K562 (cell line): ENCODE results near the gene ESPN. TPM values are rescaled to one million over a fixed set of nuclear protein-coding genes. Genes with fewer than 3 reads are reported as not detected.

Experiments used
- ATAC-seq: fragments of 200-7000 bp; cut with Tn5 transposase; 3 replicates; pipeline ENCODE4 v1.9.1; 2020; ENCODE audit warnings: moderate library complexity
- BruUV-seq: library from RNA; stranded (reverse); fragments of 400-500 nt; replicated peaks from 2 replicates; lab custom pipeline; 2021; lab: Mats Ljungman, UMichigan
- CTCF ChIA-PET: fragments of 300-600 bp; formaldehyde crosslinking; extraction: SDS; loops from one replicate; lab custom pipeline; 2021; ENCODE audit warnings: low intra/inter-chr PET ratio; lab: Yijun Ruan, JAX
- POLR2A ChIA-PET: fragments of 300-600, 350-650 bp; sonication (Branson Sonifier 250); formaldehyde crosslinking; extraction: SDS; loops from one replicate; lab custom pipeline; 2021; ENCODE audit warnings: antibody characterized with exemption, inconsistent platforms; lab: Yijun Ruan, JAX
- DNase-seq, 4 experiments: peaks; one replicate each; pipeline versions ENCODE4 v3.0.0 to v3.0.0-alpha.2; 2011 to 2018; ENCODE audit warnings: low spot score in 3 of 4, mixed read lengths in 3 of 4; ENCODE audit errors: extremely low read depth in 1 of 4
- FAIRE-seq: peaks from 2 replicates; lab custom pipeline; 2011; peaks lifted over from hg19 to GRCh38; lab: Jason Lieb, UNC
- H2AFZ ChIP-seq: 2 replicates; pipeline ENCODE4 v1.6.0; 2011; ENCODE audit warnings: low read depth, low read length, control low read depth, inconsistent platforms
- H3K27ac ChIP-seq: fragments of 200-600 bp; 3 replicates; pipeline ENCODE4 v1.8.0; 2011; ENCODE audit warnings: low read depth, mild to moderate bottlenecking, control low read depth, inconsistent platforms, low read length, moderate library complexity, mixed read lengths; ENCODE audit errors: extremely low read depth
- H3K27me3 ChIP-seq, 2 experiments: fragments of 300-600 bp in 1 of 2; 2 replicates in 1 of 2; 3 replicates in 1 of 2; pipeline versions ENCODE4 v1.6.0 to v1.8.0; 2011; ENCODE audit warnings: inconsistent platforms in 2 of 2, low read length in 2 of 2, mild to moderate bottlenecking in 1 of 2, mixed read lengths in 1 of 2, moderate library complexity in 1 of 2; ENCODE audit not compliant: control insufficient read depth in 2 of 2, insufficient read depth in 2 of 2
- H3K36me3 ChIP-seq: fragments of 300-600 bp; 3 replicates; pipeline ENCODE4 v1.8.0; 2011; ENCODE audit warnings: mild to moderate bottlenecking, low read length, inconsistent platforms; ENCODE audit not compliant: control insufficient read depth, insufficient read depth
- H3K4me1 ChIP-seq, 2 experiments: fragments of 200-600 bp in 1 of 2; replicated peaks in 1 of 2; 2 replicates in 1 of 2; 3 replicates in 1 of 2; pipeline versions ENCODE4 v1.5.1 to v1.8.0; 2011; ENCODE audit warnings: inconsistent platforms in 2 of 2, low read length in 2 of 2, mild to moderate bottlenecking in 1 of 2, mixed read lengths in 1 of 2, moderate library complexity in 1 of 2; ENCODE audit not compliant: control insufficient read depth in 2 of 2, insufficient read depth in 2 of 2
- H3K4me2 ChIP-seq: 2 replicates; pipeline ENCODE4 v1.6.1; 2011; ENCODE audit warnings: low read length, control low read depth, inconsistent platforms, mixed read lengths; ENCODE audit not compliant: insufficient read depth
- H3K4me3 ChIP-seq: fragments of 200-600 bp; sonication (generic), shearing (Covaris generic); 2 replicates; pipeline ENCODE4 v1.5.1; 2016; ENCODE audit warnings: control low read depth, inconsistent platforms
- H3K79me2 ChIP-seq: fragments of 200-600 bp; 3 replicates; pipeline ENCODE4 v1.8.0; 2011; ENCODE audit warnings: low read length, inconsistent platforms; ENCODE audit not compliant: control insufficient read depth, insufficient read depth
- H3K9ac ChIP-seq, 2 experiments: 2 replicates each; pipeline versions ENCODE4 v1.6.0 to v1.6.1; 2011; ENCODE audit warnings: low read depth in 2 of 2, low read length in 2 of 2, control low read depth in 1 of 2, inconsistent platforms in 1 of 2, mild to moderate bottlenecking in 1 of 2, mixed read lengths in 1 of 2; ENCODE audit not compliant: insufficient read depth in 1 of 2
- H3K9me1 ChIP-seq: one replicate; pipeline ENCODE4 v1.6.0; 2011; ENCODE audit warnings: inconsistent platforms, mild to moderate bottlenecking, low read length, moderate library complexity; ENCODE audit not compliant: control insufficient read depth, insufficient read depth
- H3K9me3 ChIP-seq: replicated peaks from 2 replicates; pipeline ENCODE4 v1.5.1; 2011; ENCODE audit warnings: low read depth, low read length, inconsistent platforms; ENCODE audit not compliant: control insufficient read depth, insufficient read depth
- H4K20me1 ChIP-seq: replicated peaks from 2 replicates; pipeline ENCODE4 v1.6.1; 2011; ENCODE audit warnings: low read length, inconsistent platforms, mixed read lengths; ENCODE audit not compliant: control insufficient read depth, insufficient read depth
- CTCF ChIP-seq, 3 experiments: IDR thresholded peaks in 2 of 3; conservative IDR thresholded peaks in 1 of 3; 2 replicates each; pipeline ENCODE4 v1.5.1; 2011 to 2012; ENCODE audit warnings: low read length in 3 of 3, mild to moderate bottlenecking in 3 of 3, control low read depth in 2 of 3, improper control_type of control experiment in 1 of 3, inconsistent platforms in 1 of 3, low read depth in 1 of 3, mixed read lengths in 1 of 3, moderate library complexity in 1 of 3; ENCODE audit not compliant: insufficient read depth in 2 of 3
- ZBTB7A ChIP-seq: IDR thresholded peaks from 2 replicates; pipeline ENCODE4 v1.6.1; 2011; ENCODE audit warnings: low read depth, mild to moderate bottlenecking, low read length, moderate library complexity, borderline replicate concordance; ENCODE audit not compliant: control insufficient read depth
- WGBS: fragments of 100-300 bp; shearing (Covaris generic); methylation state at CpG from one replicate; pipeline ENCODE4 v1.1.6; 2016; ENCODE audit warnings: low coverage, mixed read lengths; ENCODE audit not compliant: insufficient coverage; ENCODE audit errors: missing lambda C conversion rate; 5-methylcytosine and 5-hydroxymethylcytosine counted together
- in situ Hi-C: fragments of 300-500 bp; cut with MboI; formaldehyde crosslinking; loops from 4 replicates; pipeline ENCODE4 v1.15.0; 2018; ENCODE audit warnings: inconsistent platforms, mixed read lengths
- intact Hi-C: fragments of 100-400 bp; cut with micrococcal nuclease; formaldehyde crosslinking; loops from 2 replicates; pipeline ENCODE4 v1.14.2; 2022
- polyA plus RNA-seq, 8 experiments: library from polyadenylated mRNA; depleted of rRNA in 4 of 8; stranded (reverse) in 5 of 8; unstranded in 3 of 8; fragments of >200 nt; fragmentation: Nextera tagmentation in 2 of 8; fragmentation: Illumina TruSeq in 1 of 8; extraction: Ambion mirVana in 2 of 8; extraction: Trizol in 1 of 8; gene quantifications; 2 replicates each; pipeline versions ENCODE4 v1.2.1 to v1.2.3, GENCODE V29; 2011 to 2014; ENCODE audit warnings: inconsistent platforms in 1 of 8, missing spikeins in 1 of 8
- total RNA-seq, 7 experiments: library from RNA; depleted of rRNA in 6 of 7; stranded (reverse); fragments of >200 nt in 6 of 7; fragmentation: Illumina TruSeq in 2 of 7; extraction: Trizol in 2 of 7; gene quantifications; 2 replicates each; pipeline versions ENCODE4 v1.2.1 to v1.2.3, GENCODE V29; 2011 to 2021; ENCODE audit warnings: low replicate concordance in 1 of 7
- TF ChIP-seq, protein P1 (sequence below): sonication (generic); formaldehyde crosslinking; IDR thresholded peaks from 2 replicates; pipeline ENCODE4 v1.8.0; 2022; ENCODE audit warnings: mild to moderate bottlenecking, missing genetic modification reagents

ESPN gene
- total and polyA plus RNA-seq, 9 of the 15 experiments (the other 6 are each of a cell fraction or from before 2014, with no cell fraction given): 0.07 to 1.2 (median 0.45) TPM; not detected in 3

DNA sequence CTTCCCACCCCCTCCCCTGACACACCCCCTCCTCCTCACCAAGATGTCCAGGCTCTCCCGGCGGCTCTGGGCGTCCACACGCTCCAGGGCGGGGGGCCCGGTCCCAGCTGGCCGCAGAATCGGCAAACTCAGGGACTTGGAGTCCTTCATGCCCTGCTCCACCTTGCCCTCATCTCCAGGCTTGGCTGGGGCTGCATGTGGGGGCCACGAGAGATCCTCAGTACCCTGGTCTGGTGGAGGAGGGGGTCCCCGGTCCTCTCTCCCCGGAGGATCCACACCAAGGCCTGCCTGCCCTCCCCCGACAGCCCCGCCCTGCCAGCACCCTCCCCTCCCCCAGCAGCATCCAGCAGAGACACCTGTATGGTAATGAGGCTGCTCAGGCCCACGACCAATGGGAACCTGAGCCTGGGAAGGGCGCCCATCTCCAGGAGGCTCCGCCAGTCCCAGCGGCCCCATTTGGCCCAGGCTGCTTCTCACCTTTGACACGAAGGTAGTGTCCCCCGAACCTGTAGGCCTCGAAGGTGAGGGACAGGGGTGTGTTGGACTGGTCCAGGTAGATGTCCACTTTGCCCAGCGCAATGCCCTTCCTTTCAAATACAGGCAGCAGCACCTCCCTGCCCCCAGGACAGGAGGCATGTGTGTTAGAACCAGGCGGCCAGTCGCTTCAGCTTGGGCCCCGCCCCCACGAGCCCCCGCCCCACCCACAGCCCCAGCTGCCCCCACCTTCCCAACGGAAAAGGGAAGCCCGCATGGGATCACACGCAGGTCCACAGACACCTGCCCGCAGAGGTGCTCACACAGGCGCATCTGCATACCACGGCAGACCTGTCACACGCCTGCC, 49.6 kb downstream of the ESPN start:
- H3K4me2 ChIP-seq: no peak overlapping the region
- DNase-seq (peak in 1 of 4 experiments; percentile 53), ATAC-seq (no peak), FAIRE-seq (no peak)
- POLR2A ChIA-PET: no interaction called here
- no peaks in the 10 kb centered on the region for H3K79me2 ChIP-seq
- WGBS: 8% methylated on average over 26 of the region's 33 CpGs
- BruUV-seq: no TSS peak
- peaks cover 2% of the 10 kb centered on the region for H3K9me1 ChIP-seq
- in situ Hi-C loops (loop anchor here (5.0 kb wide), 1 partner anchor 62 kb away; no protein-coding TSS in a partner anchor), intact Hi-C loops (loop anchor here (5.0 kb wide), 1 partner anchor 67 kb away; no protein-coding TSS in a partner anchor)
- no peak overlapping the region for H3K4me3 ChIP-seq
- no peak overlapping the region for H2AFZ ChIP-seq
- peaks cover 10 to 58% of the 10 kb centered on the region in 2 experiments; a peak in 4 of 5 replicates for H3K4me1 ChIP-seq
- no peak overlapping the region for H3K9ac ChIP-seq
- peaks cover 33 to 75% of the 10 kb centered on the region in 2 experiments for H3K27me3 ChIP-seq
- H3K9me3 ChIP-seq: no peaks in the 10 kb centered on the region
- peaks cover 41% of the 10 kb centered on the region for H4K20me1 ChIP-seq
- CTCF ChIA-PET: interaction anchor here (1.3 kb wide), 2 partner anchors 126 to 228 kb away, joined by 4 to 6 read pairs; no protein-coding TSS in a partner anchor
- peak; percentile 22; the same call in 1 of the 2 replicates for TF ChIP-seq ZBTB7A
- no peak for TF ChIP-seq CTCF (IDR thresholded peaks at IDR 0.05 in 2 of 3, conservative IDR thresholded peaks at IDR 0.05 in 1 of 3; ENCODE audit: insufficient read depth in 2 of 3, low read depth in 1 of 3, low read length in 3 of 3)
- TF ChIP-seq, protein P1, sequence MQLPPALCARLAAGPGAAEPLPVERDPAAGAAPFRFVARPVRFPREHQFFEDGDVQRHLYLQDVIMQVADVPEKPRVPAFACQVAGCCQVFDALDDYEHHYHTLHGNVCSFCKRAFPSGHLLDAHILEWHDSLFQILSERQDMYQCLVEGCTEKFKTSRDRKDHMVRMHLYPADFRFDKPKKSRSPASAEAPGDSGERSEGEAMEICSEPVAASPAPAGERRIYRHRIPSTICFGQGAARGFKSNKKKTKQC (CRISPR knock-in tag): 0 out of 2 replicates have a peak, but pooled peaks have one; percentile 39
- no peak overlapping the region for H3K27ac ChIP-seq
- H3K36me3 ChIP-seq: no peaks in the 10 kb centered on the region
